ENCODE results near the gene PEX11B.
A peak's percentile ranks its signal among the peaks of the same experiment; 100 is the strongest.

Gene PEX11B

GRCh38 chr1:145918144-145918991 is at the start of gene PEX11B:
Gene PEX11B, minus strand, starts transcription at chr1:145918717. Its CDS starts 29 bp downstream, at chr1:145918688.
- peak; percentile 48 to 97 (median 87) for DNase-seq

GRCh38 chr1:145967288-145967687 is 48.8 kb upstream of the PEX11B start:
- DNase-seq: no peak

GRCh38 chr1:145965119-145965744 is 46.7 kb upstream of the PEX11B start:
- no peak for DNase-seq

- peak in 55 of 56 donors; percentile 53 to 97 (median 92) for DNase-seq
These were observed 46.0 kb upstream of the PEX11B start, which contains the start of the genes ANKRD34A and POLR3GL for GRCh38 chr1:145964328-145965118. Gene ANKRD34A, minus strand, starts transcription at chr1:145964575. Its CDS starts 2,816 bp downstream, at chr1:145961759. Gene POLR3GL, plus strand, starts transcription at chr1:145964690. Its CDS starts 10,176 bp downstream, at chr1:145974866.

GRCh38 chr1:145963265-145964019 is 44.9 kb upstream of the PEX11B start:
- peak in 1 of 56 donors; percentile 7 for DNase-seq

GRCh38 chr1:145962157-145963102 is 43.9 kb upstream of the PEX11B start:
- DNase-seq: peak in 55 of 56 donors; percentile 12 to 86 (median 63)

- peak in 47 of 56 donors; percentile 10 to 71 (median 41) for DNase-seq
These were observed 43.1 kb upstream of the PEX11B start for GRCh38 chr1:145961425-145962156.

- peak in 1 of 56 donors; percentile 19 for DNase-seq
These were observed 42.5 kb upstream of the PEX11B start for GRCh38 chr1:145961109-145961424.

- peak in 50 of 56 donors; percentile 9 to 86 (median 66) for DNase-seq
These were observed 42.1 kb upstream of the PEX11B start for GRCh38 chr1:145960468-145961108.

GRCh38 chr1:145959957-145960467 is 41.5 kb upstream of the PEX11B start:
- peak in 1 of 56 donors; percentile 59 for DNase-seq

- DNase-seq: no peak
These were observed 40.8 kb upstream of the PEX11B start for GRCh38 chr1:145959333-145959732.

- DNase-seq: no peak
These were observed 40.2 kb upstream of the PEX11B start for GRCh38 chr1:145958734-145959133.

GRCh38 chr1:145957443-145958319 is 39.2 kb upstream of the PEX11B start, which contains the start of gene LIX1L:
Gene LIX1L, minus strand, starts transcription at chr1:145958017. Its CDS starts 90 bp downstream, at chr1:145957927.
- DNase-seq: peak; percentile 49 to 98 (median 95)

- peak in 10 of 56 donors; percentile 1 to 23 (median 14) for DNase-seq
These were observed 38.4 kb upstream of the PEX11B start for GRCh38 chr1:145956781-145957442.

- no peak for DNase-seq
These were observed 37.8 kb upstream of the PEX11B start for GRCh38 chr1:145956361-145956760.

GRCh38 chr1:145955436-145955835 is 36.9 kb upstream of the PEX11B start:
- DNase-seq: peak in 3 of 56 donors; percentile 1 to 19 (median 5)

Data from amygdala (tissue), 56 donors.